ENCODE results near the gene MLX. TPM values are rescaled to one million over a fixed set of nuclear protein-coding genes. Genes with fewer than 3 reads are reported as not detected.

Gene MLX
- total and polyA plus RNA-seq, 11 donors, result 48.1 to 76.2 (median 57.9) TPM

DNA sequence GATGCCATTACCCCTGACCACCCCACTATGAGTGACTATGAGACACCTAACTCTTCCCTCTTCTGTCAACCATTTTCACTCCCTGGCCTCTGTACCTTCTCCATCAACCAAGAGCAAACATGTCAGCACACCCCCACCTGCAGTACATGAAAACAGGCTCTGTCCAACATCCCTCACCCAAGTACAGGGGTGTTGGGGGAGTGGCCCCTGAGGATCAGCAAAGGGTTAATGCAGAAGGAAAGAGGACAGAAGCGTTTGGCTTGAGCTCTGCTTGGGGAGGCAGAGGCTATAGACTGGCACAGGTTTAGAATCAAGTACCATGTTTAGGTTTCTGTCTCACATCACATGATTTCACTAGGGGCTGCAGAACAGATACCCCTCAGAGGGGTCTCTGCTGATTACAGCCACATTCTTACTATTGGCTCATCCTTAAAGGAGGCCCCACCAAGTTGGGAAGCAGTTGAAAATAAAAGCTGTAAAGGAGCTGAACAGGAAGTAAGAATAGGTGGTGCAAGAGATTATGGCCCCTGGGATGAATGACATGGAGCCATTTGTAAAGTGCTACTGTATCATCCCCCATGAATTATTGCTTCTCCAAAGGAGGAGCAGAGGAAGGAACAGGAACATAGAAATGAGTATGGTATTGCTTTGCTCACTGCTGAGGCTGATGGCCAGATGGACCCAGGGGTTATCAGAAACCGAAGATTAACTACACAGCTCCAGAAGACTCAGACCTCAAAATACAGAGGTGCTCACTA is 13.1 kb downstream of the MLX start:
- Histone ChIP-seq H3K27ac (no peak overlapping the region), H3K27me3 (no peaks in the 10 kb centered on the region), H3K4me3 (no peak overlapping the region), H3K4me1 (peaks cover 0 to 37% (median 14%) of the 10 kb centered on the region in 12 donors), H3K36me3 (peaks cover 0 to 69% (median 63%) of the 10 kb centered on the region in 9 donors), H3K9me3 (no peaks in the 10 kb centered on the region)
- intact Hi-C loops (cut with DNase I), result loop anchor here (2.0 to 10.0 kb wide), 10 partner anchors 29 to 415 kb away; partner anchors contain the start of genes RAMP2 (in 5 of the 10), PLEKHH3 (in 2 of the 10), CCR10 (in 1 of the 10) and CNTNAP1 (in 1 of the 10)
- ATAC-seq, result no peak
- peak in 1 of 5 donors; percentile 26 for DNase-seq
- TF ChIP-seq POLR2A (IDR thresholded peaks at IDR 0.05), result no peak
- TF ChIP-seq, protein P1, sequence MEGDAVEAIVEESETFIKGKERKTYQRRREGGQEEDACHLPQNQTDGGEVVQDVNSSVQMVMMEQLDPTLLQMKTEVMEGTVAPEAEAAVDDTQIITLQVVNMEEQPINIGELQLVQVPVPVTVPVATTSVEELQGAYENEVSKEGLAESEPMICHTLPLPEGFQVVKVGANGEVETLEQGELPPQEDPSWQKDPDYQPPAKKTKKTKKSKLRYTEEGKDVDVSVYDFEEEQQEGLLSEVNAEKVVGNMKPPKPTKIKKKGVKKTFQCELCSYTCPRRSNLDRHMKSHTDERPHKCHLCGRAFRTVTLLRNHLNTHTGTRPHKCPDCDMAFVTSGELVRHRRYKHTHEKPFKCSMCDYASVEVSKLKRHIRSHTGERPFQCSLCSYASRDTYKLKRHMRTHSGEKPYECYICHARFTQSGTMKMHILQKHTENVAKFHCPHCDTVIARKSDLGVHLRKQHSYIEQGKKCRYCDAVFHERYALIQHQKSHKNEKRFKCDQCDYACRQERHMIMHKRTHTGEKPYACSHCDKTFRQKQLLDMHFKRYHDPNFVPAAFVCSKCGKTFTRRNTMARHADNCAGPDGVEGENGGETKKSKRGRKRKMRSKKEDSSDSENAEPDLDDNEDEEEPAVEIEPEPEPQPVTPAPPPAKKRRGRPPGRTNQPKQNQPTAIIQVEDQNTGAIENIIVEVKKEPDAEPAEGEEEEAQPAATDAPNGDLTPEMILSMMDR (IDR thresholded peaks at IDR 0.05), result no peak
- 51 to 52% (median 52%) methylated on average over 2 of the region's 2 CpGs for WGBS, 4 donors

DNA sequence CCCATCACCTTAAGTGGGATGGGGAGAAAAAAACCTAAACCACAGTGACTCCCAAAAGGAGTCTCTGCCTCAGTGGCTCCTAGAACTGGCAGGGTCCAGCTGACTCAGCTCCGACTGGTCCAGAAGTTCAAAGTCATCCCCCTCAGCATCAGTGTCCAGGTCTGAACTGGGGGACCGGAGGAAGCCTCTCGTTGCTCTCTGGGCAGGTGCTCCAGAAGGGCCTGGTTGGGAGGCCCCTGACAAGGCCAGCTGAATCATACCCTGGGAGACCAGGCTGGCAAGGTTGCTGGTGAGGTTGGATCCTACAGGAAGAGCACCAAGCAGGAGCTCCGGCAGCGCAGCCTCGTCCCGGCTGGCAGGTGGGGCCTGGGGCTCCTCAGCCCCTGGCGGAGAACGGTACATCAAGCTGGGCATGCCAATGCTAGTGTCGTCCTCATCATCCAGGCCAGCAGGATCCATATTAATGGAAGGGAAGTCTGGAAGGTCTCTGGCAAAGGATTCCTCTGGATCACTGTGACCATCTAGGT is 14.9 kb downstream of the MLX start:
- WGBS, 4 donors, result 75 to 93% (median 90%) methylated on average over 3 to 10 of the region's 10 CpGs

DNA sequence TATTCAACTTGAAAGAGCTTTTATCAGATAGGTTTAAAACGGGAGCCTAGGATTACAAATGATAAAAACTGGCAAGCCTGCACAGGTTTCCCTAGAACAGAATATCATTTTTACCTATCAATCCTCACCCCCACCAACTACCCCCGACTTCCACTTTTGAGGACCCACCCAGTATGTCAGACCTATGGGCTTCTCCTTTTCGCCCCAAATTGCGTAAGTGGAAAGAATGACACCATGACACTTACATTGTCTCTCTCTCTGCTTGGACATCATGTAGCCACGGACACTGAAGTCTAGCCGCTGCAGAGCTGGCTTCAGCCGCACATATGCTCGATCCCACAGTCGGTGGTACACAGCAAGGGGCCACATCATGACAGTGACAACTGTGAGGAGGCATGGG is 18.0 kb downstream of the MLX start:
- H3K4me1 ChIP-seq, result peaks cover 0 to 25% (median 10%) of the 10 kb centered on the region in 12 donors
- DNase-seq, result no peak
- WGBS, 4 donors, result 78 to 87% (median 85%) methylated on average over 9 of the region's 9 CpGs
- peak in 2 of 4 donors; percentile 11 to 21 for ATAC-seq
- H3K9me3 ChIP-seq, result no peaks in the 10 kb centered on the region
- TF ChIP-seq POLR2A (IDR thresholded peaks at IDR 0.05), result no peak
- TF ChIP-seq, protein P1 (IDR thresholded peaks at IDR 0.05), result no peak
- H3K27me3 ChIP-seq, result no peaks in the 10 kb centered on the region
- H3K36me3 ChIP-seq, result peaks cover 0 to 100% (median 99%) of the 10 kb centered on the region in 9 donors
- H3K27ac ChIP-seq, result peak overlapping the region in 2 of 12 donors; percentile 12 to 65
- no peak overlapping the region for H3K4me3 ChIP-seq
- intact Hi-C loops (cut with DNase I), result loop anchor here in 5 of 10 donors (5.0 to 10.0 kb wide), 6 partner anchors 100 to 410 kb away; partner anchors contain the start of genes RAMP2 (in 2 of the 5), CCR10 (in 1 of the 5), CNTNAP1 (in 1 of the 5) and RPL27 (in 1 of the 5)

More for the DNA sequence above, 14.9 kb downstream of the MLX start:
- no peaks in the 10 kb centered on the region for H3K9me3 ChIP-seq
- no peak overlapping the region for H3K27ac ChIP-seq
- ATAC-seq, result no peak
- no peak for TF ChIP-seq POLR2A (IDR thresholded peaks at IDR 0.05)
- TF ChIP-seq, protein P1 (IDR thresholded peaks at IDR 0.05), result no peak
- peak in 1 of 5 donors; percentile 39 for DNase-seq
- intact Hi-C loops (cut with DNase I), result loop anchor here in 5 of 10 donors (5.0 to 10.0 kb wide), 6 partner anchors 103 to 413 kb away; partner anchors contain the start of genes RAMP2 (in 2 of the 5), CCR10 (in 1 of the 5), CNTNAP1 (in 1 of the 5) and RPL27 (in 1 of the 5)
- peaks cover 0 to 44% (median 16%) of the 10 kb centered on the region in 12 donors for H3K4me1 ChIP-seq
- H3K4me3 ChIP-seq, result no peak overlapping the region
- H3K27me3 ChIP-seq, result no peaks in the 10 kb centered on the region
- H3K36me3 ChIP-seq, result peaks cover 0 to 81% (median 70%) of the 10 kb centered on the region in 9 donors

Data from heart left ventricle (tissue), 16 donors.